T47D (cell line): ENCODE measurements around the gene BCAM.

ENCODE experiments used
- DNase-seq, 2 experiments: peaks; one replicate each; pipeline versions ENCODE4 v3.0.0 to v3.0.0-alpha.2; 2011 to 2012; ENCODE audit warnings: low read depth in 1 of 2, low spot score in 1 of 2
- JUND ChIP-seq: IDR thresholded peaks from 2 replicates; pipeline ENCODE4 v1.6.1; 2012; ENCODE audit warnings: low read depth
- in situ Hi-C: cut with HindIII; loops from 2 replicates; pipeline ENCODE4 v1.10.0; 2016; ENCODE audit warnings: low sequenced_read_pairs, low pct_unique_long_range_greater_than_20kb

Gene BCAM

DNA sequence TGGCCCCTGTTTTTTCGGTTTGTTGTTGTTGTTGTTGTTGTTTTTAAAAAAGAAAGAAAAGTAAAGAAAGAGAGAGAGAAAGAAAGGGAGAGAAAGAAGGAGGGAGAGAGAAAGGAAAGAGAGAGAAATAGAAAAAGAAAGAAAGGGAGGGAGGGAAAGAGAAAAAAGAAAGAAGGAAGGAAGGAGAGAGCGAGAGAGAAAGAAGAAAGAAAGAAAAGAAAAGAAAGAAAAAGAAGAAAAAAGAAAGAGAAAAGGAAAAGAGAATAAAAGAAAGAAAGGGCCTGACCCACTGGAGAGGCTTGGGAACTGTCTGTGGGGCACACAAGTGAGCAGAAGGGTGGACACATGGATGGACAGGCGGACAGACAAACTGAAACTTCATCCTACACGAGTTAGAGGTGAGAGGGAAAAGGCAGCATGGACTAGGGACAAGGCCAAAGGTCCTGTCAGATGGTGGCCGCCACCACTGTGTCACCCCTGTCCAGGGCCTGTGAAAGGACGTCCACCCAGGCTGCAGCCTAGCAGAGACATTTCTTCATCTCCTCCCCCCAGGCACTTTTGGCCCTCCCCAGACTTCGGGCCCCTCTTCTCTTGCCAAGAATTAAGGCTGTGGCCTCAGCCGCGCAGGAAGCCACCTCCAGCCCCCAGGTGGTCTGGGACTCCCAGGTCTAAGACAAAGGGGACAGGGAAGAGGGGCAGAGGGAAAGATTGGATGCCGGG lies 9.1 kb upstream of the BCAM start:
- in situ Hi-C loops: no loop called here
- DNase-seq: no peak

DNA sequence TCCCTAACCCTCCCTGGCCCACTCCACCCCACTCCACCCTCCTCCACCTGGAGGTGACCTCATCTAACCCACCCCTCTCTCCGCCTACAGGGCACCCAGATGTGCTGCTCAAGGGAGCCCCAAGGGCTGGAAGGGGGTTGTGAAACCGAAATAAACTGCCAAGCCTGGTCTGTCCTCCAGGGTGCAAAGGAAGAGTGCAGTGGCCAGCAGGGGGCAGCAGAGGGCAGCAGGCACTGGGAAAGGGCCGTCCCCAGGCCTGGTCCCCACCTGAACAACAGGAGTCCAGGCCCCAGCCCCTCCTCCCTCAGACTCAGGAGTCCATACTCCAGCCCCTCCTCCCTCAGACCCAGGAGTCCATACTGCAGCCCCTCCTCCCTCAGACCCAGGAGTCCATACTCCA lies 8.4 kb upstream of the BCAM start:
- TF ChIP-seq JUND: no peak

More for the DNA sequence above, 9.1 kb upstream of the BCAM start:
- no peak for TF ChIP-seq JUND

DNA sequence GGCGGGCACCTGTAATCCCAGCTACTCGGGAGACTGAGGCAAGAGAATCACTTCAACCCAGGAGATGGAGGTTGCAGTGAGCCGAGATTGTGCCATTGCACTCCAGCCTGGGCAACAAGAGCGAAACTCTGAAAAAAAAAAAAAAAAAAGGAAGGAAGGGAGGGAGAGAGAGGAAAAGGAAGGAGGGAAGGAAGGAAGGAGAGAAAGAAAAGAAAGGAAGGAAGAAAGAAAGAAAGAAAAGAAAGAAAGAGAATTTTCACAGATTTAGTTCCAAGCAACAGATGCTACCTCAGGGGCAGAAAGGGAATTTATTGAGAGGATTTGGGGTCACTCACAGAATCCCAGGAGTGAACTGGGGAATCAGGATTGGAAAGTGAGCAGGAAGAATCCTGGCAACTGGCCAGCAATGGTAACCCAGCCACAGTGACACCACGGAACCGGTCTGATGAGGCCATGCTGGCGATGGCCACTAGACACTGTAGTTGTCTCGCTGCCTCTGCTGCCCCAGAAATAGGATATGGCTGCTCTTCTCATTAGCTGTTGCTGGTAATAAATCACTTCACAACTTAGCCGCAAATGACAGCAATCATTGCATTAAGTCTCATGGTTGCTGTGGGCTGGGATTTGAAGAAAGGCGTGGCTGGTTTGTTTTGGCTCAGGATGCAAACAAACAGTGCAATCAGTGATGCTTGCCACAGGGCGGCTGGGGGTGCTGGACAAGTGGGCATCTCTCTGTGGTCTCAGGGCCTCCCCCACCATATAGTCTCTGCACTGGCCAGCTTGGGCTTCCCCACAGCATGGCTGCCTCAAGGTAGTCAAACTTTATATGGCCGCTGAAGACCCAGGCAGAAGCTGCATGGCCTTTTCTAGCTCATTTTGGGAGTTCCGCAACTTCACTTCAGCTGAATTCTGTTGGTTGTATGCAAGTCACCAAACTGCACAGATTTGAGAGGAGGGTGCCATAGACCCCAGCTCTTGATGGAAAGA lies 5.2 kb upstream of the BCAM start:
- DNase-seq: peak in 1 of 2 experiments; percentile 86
- TF ChIP-seq JUND: no peak
- in situ Hi-C loops: no loop called here

More for the DNA sequence above, 8.4 kb upstream of the BCAM start:
- in situ Hi-C loops: no loop called here
- DNase-seq: peak; percentile 43 to 83

DNA sequence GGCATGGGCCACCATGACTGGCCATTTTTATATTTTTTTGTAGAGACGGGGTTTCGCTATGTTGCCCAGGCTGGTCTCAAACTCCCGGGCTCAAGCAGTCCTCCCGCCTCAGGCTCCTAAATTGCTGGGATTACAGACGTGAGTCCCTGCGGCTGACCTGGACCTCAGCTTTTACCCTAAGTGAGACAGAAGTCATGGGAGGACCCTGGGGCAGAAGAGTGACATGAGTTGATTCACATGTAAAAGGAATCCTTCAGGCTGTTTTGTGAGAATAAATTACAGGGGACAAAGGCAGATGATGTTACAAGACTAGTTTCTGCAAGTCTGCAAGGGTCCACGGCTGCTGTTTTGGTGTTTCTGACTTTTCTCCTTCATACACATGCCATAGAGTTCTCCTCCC lies 2.6 kb upstream of the BCAM start:
- in situ Hi-C loops: no loop called here
- no peak for DNase-seq

DNA sequence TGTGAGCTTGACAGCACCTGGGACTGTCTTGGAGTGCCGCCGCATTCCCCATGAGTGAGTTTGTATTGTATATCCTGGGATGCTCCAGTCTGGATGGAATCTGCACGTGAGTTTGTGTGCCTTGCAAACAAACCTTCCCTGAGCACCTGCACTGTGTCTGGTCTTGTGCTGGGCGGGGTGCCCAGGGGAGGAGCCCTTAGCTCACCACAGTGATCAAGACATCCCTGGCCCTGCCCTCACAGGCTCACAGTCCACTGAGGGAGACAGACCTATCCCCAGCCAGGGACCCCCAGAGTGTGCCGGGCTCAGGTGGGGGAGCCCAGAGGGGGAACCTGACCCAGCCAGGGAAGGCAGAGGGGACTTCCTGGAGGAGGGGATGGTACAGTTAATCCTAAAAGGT lies 1.7 kb upstream of the BCAM start:
- in situ Hi-C loops: no loop called here
- TF ChIP-seq JUND: no peak
- peak; percentile 52 to 94 for DNase-seq

More for the DNA sequence above, 2.6 kb upstream of the BCAM start:
- TF ChIP-seq JUND: no peak

DNA sequence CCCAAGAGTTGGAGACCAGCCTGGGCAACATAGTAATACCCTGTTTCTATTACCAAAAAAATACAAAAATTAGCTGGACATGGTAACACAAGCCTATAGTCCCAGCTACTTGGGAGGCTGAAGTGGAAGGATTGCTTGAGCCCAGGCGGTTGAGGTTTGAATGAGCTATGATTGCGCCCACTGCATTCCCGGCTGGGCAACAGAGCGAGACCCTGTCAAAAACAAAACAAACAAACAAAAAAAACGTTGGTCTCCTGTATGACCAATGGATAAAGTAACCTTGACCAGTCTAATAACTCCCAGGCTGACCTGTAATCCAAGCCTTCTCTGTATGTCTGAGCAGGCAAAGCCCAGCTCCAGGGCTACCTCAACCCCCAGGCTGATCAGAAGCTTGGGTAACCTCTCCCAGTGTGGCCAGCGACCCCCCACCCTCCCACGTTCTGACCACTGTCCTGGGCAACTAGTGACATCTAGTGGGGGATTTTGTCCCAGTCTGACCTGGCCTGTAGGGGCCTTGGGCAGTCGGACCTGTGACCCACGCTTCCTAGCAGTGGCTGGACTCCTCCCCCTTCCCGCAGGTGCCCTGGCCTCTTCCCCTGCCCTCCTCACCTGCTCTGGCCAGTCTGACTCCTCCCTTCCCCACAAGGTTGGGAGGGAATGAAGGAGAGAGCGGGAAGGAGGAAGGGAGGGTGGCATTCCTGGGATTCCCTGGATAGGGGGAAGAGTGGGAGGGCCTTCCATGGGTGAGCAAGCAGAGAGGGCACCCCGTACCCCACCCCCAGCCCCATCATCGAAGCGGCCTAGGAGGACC lies 1.0 kb upstream of the BCAM start:
- TF ChIP-seq JUND: no peak
- in situ Hi-C loops: no loop called here
- peak; percentile 81 to 97 for DNase-seq

DNA sequence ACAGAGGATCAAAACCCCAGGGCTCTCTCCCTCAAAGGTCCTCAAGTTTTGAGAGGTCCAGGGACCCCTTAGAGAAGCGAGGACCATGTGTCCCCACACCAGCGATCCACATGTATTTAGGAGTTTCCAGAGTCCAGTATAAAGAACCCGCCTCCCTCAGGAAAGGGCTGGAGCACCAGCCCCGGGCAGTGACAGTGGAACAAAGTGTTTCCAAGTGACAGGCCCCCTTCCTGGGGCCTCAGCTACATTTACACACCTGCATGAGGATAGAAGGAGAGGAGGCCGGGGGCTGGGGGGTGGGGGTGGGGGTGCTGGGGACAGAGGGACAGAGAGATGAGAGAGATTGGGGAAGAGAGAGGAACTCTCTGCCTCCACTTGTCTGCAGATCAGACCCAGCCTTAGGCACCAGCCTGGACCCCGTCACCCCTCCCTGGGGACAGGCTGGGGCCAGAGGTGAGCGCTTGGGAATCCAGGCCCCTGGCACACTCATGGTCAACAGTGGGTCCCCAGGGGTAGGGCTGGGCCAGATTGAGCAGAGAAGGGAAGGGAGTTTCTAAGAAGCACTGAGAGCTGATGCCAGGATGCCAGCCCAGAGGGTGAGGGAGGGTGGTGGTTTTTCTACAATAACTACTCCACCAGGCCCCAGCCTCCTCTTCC lies 802 bp downstream of the BCAM start:
- in situ Hi-C loops: no loop called here
- no peak for DNase-seq
- no peak for TF ChIP-seq JUND

DNA sequence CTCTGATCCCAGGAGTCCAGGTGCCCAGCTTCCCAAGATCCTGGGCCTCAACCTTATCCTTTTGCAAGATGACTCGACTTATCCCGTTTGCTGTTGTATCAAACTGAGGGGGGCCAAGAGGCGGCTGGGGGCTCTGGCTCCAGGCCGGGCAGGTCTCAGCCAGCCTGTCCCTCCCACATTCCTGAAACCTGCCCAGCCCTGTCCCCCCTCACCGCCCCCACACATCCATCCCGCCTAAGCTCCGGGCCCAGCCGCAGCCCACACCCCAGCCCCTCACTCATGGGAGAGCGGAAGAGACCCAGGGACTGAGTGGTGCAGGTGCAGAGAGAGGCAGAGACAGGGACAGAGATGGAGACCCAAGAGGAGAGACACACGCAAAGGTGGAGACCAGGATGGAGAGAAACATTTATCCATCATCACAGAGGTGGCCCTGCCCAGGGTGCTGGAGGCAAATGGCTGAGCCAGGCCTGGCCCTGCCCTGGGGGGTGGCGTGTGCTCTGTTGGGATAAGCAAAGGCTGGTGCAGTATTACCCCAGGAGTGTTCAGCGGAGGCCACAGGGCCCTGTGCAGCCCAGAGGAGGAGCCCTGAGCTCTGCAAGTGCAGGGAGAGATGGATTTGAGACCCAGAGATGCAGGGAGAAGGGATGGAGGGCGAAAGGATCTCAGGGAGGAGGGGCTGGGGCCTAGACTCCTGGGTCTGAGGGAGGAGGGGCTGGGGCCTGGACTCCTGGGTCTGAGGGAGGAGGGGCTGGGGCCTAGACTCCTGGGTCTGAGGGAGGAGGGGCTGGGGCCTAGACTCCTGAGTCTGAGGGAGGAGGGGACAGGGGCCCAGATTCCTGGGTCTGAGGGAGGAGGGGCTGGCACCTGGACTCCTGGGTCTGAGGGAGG lies 1.6 kb downstream of the BCAM start:
- no peak for TF ChIP-seq JUND
- no peak for DNase-seq
- in situ Hi-C loops: no loop called here

DNA sequence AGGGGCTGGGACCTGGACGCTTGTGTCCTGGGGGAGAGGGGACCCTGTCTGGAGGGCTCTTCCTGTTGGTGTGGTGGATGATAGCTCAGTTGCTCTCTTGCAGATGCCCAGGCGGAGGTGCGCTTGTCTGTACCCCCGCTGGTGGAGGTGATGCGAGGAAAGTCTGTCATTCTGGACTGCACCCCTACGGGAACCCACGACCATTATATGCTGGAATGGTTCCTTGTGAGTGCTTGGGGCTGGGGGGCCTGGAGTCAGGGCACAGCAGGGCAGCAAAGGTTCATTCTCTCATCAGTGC lies 2.2 kb downstream of the BCAM start:
- TF ChIP-seq JUND: no peak
- in situ Hi-C loops: no loop called here
- no peak for DNase-seq

DNA sequence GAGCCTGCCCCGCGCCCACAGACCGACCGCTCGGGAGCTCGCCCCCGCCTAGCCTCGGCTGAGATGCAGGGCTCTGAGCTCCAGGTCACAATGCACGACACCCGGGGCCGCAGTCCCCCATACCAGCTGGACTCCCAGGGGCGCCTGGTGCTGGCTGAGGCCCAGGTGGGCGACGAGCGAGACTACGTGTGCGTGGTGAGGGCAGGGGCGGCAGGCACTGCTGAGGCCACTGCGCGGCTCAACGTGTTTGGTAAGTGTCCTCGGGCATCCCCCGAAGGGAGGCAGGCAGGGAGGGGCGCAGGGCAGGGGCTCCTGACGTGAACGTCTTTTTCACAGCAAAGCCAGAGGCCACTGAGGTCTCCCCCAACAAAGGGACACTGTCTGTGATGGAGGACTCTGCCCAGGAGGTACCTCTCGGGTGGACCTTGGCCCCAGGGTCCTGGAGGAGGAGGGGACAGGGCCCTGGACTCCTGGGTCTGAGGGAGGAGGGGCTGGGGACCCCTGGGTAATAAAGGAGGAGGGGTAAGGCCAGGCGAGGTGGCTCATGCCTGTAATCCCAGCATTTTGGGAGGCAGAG lies 3.3 kb downstream of the BCAM start:
- in situ Hi-C loops: no loop called here
- no peak for TF ChIP-seq JUND
- no peak for DNase-seq
